Psoas muscle (tissue), 8 donors: ENCODE measurements around the gene PRLR. TPM values are rescaled to one million over a fixed set of nuclear protein-coding genes. Genes with fewer than 3 reads are reported as not detected.

ENCODE experiments used
- ATAC-seq, 4 donors: fragments of 200-7000 bp; cut with Tn5 transposase; one replicate each; pipeline ENCODE4 v1.9.1; 2020; ENCODE audit warnings: moderate library complexity in 3 of 4, mild to moderate bottlenecking in 2 of 4
- DNase-seq, 2 donors: peaks; one replicate each; pipeline ENCODE4 v3.0.0-alpha.2; 2020
- H3K27ac ChIP-seq: fragments of 200-600 bp; one replicate; pipeline ENCODE4 v1.8.0; 2022
- H3K27me3 ChIP-seq, 3 donors: fragments of 200-600 bp in 1 of 3; one replicate each; pipeline versions ENCODE4 v1.6.1 to v1.8.0; 2013 to 2022; ENCODE audit warnings: low read length in 2 of 3, mild to moderate bottlenecking in 2 of 3, moderate library complexity in 1 of 3; ENCODE audit not compliant: insufficient read depth in 3 of 3
- H3K36me3 ChIP-seq, 2 donors: fragments of 200-600 bp in 1 of 2; one replicate each; pipeline versions ENCODE4 v1.6.1 to v1.8.0; 2013 to 2022; ENCODE audit warnings: low read depth in 1 of 2, mild to moderate bottlenecking in 1 of 2, moderate library complexity in 1 of 2; ENCODE audit not compliant: insufficient read depth in 1 of 2
- H3K4me1 ChIP-seq: fragments of 200-600 bp; one replicate; pipeline ENCODE4 v1.8.0; 2022
- H3K4me3 ChIP-seq: fragments of 200-600 bp; one replicate; pipeline ENCODE4 v1.8.0; 2022; ENCODE audit warnings: mild to moderate bottlenecking
- H3K9me3 ChIP-seq: fragments of 200-600 bp; one replicate; pipeline ENCODE4 v1.8.0; 2022
- WGBS, 3 donors: extraction: QIAGEN DNeasy Blood & Tissue Kit; methylation state at CpG; one replicate each; pipeline versions ENCODE4 v1.1.6 to v1.1.7; 2013; 5-methylcytosine and 5-hydroxymethylcytosine counted together
- intact Hi-C, 2 donors: fragments of 100-400 bp; cut with DNase I; formaldehyde crosslinking; loops; one replicate each; pipeline versions ENCODE4 v1.11.0 to v1.14.2; 2022
- polyA plus RNA-seq, 3 donors: library from polyadenylated mRNA; stranded (reverse); fragments of 200-250 nt; gene quantifications; one replicate each; pipeline ENCODE4 v1.2.3, GENCODE V29; 2013
- total RNA-seq, 4 donors: library from RNA; stranded (reverse); fragmentation: NEBNext Ultra II Directional in 2 of 4; extraction: Animal tissue kit (Norgen Biotek cat#: 25700) in 2 of 4; gene quantifications; one replicate each; pipeline versions ENCODE4 v1.2.1 to v1.2.4, GENCODE V29; 2021 to 2023
- TF ChIP-seq, protein P1 (sequence below): fragments of 200-600 bp; IDR thresholded peaks from one replicate; pipeline ENCODE4 v1.8.0; 2022; ENCODE audit warnings: antibody characterized with exemption
- donor health status: healthy with polysubstance abuse.
- donor health status: DM: no; HTN: no; CAD: no; lungs with moderate emphysema.
- donor health status: Bipolar disorder and iron deficiency.
- donor health status: healthy.
- donor health status: DM: yes; HTN: yes; CAD: no.
- donor health status: DM: no; HTN: no; CAD: no.
- donor health status: DM: no; HTN: no; CAD: no.
- donor health status: DM: yes; HTN: yes; CAD: no.

The PRLR gene
- total and polyA plus RNA-seq, 7 donors: 0.03 to 0.32 (median 0.09) TPM

DNA sequence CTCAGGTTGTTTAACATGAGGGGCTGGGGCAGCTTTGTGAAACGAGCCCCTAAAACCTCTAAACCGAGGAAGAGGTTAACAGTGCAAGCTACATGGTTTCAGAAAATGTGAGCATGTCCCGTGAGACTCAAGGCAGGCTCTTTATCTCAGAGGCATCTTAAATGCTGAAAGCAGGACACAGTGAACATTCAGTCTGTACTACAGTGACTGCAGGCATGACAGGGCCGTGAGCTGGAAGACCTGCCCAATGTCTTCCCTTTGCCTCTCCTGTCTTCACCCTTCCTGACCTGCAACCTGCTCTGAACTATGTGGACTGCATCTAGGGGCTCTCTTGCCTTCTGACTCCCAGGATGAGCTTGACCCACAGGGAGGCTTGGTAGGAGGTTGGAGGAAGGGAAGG lies 58.3 kb downstream of the PRLR start:
- Histone ChIP-seq H3K4me3 (no peak overlapping the region), H3K27me3 (no peaks in the 10 kb centered on the region), H3K36me3 (no peaks in the 10 kb centered on the region), H3K9me3 (no peaks in the 10 kb centered on the region), H3K4me1 (no peaks in the 10 kb centered on the region), H3K27ac (no peak overlapping the region)
- TF ChIP-seq, protein P1, sequence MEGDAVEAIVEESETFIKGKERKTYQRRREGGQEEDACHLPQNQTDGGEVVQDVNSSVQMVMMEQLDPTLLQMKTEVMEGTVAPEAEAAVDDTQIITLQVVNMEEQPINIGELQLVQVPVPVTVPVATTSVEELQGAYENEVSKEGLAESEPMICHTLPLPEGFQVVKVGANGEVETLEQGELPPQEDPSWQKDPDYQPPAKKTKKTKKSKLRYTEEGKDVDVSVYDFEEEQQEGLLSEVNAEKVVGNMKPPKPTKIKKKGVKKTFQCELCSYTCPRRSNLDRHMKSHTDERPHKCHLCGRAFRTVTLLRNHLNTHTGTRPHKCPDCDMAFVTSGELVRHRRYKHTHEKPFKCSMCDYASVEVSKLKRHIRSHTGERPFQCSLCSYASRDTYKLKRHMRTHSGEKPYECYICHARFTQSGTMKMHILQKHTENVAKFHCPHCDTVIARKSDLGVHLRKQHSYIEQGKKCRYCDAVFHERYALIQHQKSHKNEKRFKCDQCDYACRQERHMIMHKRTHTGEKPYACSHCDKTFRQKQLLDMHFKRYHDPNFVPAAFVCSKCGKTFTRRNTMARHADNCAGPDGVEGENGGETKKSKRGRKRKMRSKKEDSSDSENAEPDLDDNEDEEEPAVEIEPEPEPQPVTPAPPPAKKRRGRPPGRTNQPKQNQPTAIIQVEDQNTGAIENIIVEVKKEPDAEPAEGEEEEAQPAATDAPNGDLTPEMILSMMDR: no peak
- intact Hi-C loops: no loop called here
- no peak for DNase-seq
- no peak for ATAC-seq
- 71 to 74% (median 73%) methylated on average over 4 of the region's 4 CpGs for WGBS, 3 donors

DNA sequence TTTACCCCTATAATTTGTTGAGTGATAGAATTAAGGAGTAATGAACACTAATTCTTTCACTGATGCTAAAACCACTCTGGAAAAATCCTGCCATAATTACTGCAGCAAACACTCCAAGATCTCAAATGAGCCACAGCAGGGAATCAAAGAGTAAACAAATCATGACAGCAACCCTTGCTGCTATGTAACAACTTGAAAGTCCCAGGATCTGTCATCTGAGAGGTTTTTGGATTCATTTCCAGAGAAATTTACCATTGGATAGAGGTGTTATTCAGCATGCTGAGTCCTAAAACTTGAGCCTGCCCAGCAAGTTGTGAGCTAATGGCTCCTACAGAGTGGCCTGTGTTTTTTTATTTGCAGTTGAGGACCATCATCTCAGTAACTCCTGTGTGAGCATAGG lies 59.2 kb downstream of the PRLR start:
- H3K27me3 ChIP-seq: no peaks in the 10 kb centered on the region
- no peaks in the 10 kb centered on the region for H3K4me1 ChIP-seq
- H3K27ac ChIP-seq: no peak overlapping the region
- H3K4me3 ChIP-seq: no peak overlapping the region
- intact Hi-C loops: no loop called here
- H3K9me3 ChIP-seq: no peaks in the 10 kb centered on the region
- TF ChIP-seq, protein P1: no peak
- no peak for ATAC-seq
- H3K36me3 ChIP-seq: no peaks in the 10 kb centered on the region
- no peak for DNase-seq

DNA sequence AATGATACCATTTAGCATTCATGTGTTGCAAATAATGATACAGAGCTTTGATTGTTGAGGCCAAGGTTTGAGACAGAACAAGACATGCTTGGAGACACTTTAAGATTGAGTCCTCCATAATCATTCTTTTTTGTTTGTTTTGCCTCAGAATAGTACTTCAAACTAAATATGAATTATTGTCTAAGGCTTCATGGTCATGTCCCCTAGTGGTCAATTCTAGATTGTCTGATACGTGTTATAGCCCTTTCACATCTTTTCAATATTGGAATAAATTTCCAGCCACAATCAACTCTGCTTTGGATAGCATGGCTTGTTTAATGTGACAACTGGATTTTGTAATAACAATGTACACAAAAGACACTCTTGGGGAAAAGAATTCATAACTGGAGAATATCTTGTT lies 64.2 kb downstream of the PRLR start:
- no peaks in the 10 kb centered on the region for H3K4me1 ChIP-seq
- TF ChIP-seq, protein P1: no peak
- WGBS, 3 donors: 78 to 92% (median 85%) methylated on average over 1 of the region's 1 CpG
- H3K9me3 ChIP-seq: no peaks in the 10 kb centered on the region
- intact Hi-C loops: no loop called here
- H3K27ac ChIP-seq: no peak overlapping the region
- DNase-seq (no peak), ATAC-seq (no peak)
- no peak overlapping the region for H3K4me3 ChIP-seq
- H3K27me3 ChIP-seq: no peaks in the 10 kb centered on the region
- no peaks in the 10 kb centered on the region for H3K36me3 ChIP-seq

DNA sequence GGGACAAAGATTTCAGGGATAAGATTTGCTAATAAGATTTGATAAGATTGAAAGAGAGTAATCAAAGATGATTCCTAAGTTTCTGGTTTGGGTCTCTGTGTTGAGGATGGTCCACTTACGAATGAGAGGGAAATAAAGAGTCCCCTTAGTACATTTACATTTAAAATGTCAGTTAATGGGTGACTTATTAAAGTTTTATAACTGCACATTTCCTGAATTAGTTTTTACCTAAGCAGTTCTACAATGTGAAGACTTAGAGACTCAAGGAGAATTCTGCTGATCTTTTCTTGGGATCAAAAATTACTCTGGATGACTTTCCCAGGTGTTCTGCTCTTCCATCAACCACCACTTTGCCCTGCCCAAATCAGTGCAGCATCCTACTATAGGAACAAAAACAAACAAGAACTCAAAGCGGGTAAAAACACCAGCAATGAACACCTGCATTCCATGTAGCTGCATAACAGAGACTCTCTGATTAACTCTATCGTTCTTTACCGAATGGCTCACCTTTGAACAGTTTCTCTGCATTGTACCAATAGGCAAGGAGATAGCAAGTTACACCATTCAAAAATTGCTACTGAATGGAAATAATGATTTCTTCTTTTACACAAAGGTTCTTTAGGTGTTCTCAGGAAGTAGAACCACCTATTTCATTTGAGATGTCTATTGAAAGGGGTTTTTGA lies 65.3 kb downstream of the PRLR start:
- intact Hi-C loops: no loop called here
- no peak overlapping the region for H3K27ac ChIP-seq
- DNase-seq (no peak), ATAC-seq (no peak)
- 74 to 94% (median 91%) methylated on average over 4 of the region's 4 CpGs for WGBS, 3 donors
- H3K4me3 ChIP-seq: no peak overlapping the region
- TF ChIP-seq, protein P1: no peak
- H3K27me3 ChIP-seq: no peaks in the 10 kb centered on the region
- H3K9me3 ChIP-seq: no peaks in the 10 kb centered on the region
- H3K4me1 ChIP-seq: no peaks in the 10 kb centered on the region
- H3K36me3 ChIP-seq: no peaks in the 10 kb centered on the region

DNA sequence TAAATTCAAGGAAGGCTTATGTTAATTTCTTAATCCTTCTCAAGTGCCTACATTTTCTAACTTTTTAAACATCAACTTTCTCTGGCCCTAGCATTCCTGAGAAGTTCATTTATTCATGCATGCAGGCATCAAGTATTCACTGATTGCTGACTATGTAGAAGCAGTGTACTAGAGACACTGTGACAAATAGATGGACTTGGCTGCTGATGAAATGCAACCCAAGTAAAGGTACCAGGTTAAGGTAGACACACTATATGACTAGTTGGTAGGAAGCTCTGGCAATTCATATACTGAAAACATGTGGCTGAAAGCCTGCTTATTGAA lies 66.6 kb downstream of the PRLR start:
- intact Hi-C loops: no loop called here
- no peak for DNase-seq
- Histone ChIP-seq H3K27me3 (no peaks in the 10 kb centered on the region), H3K36me3 (no peaks in the 10 kb centered on the region), H3K4me3 (no peak overlapping the region), H3K9me3 (no peaks in the 10 kb centered on the region), H3K27ac (no peak overlapping the region), H3K4me1 (no peaks in the 10 kb centered on the region)
- ATAC-seq: no peak
- TF ChIP-seq, protein P1: no peak
